A549 (cell line): ENCODE results near the gene MUC6. TPM values are rescaled to one million over a fixed set of nuclear protein-coding genes. Genes with fewer than 3 reads are reported as not detected.

Experiments used
- ATAC-seq, 2 experiments: fragments of 200-7000 bp in 1 of 2; fragments of >200 bp in 1 of 2; cut with Nextera tagmentation in 1 of 2; cut with Tn5 transposase in 1 of 2; 3 replicates each; pipeline versions ENCODE4 v1.8.0 to v1.9.1; 2018 to 2020; ENCODE audit warnings: mild to moderate bottlenecking in 1 of 2, moderate library complexity in 1 of 2
- CTCF ChIA-PET: fragments of 300-600 bp; sonication (Branson Sonifier 250); formaldehyde crosslinking; extraction: SDS; loops from one replicate; lab custom pipeline; 2021; ENCODE audit warnings: antibody characterized with exemption, inconsistent platforms; lab: Yijun Ruan, JAX
- POLR2A ChIA-PET: fragments of 350-600 bp; formaldehyde crosslinking; extraction: SDS; loops from one replicate; lab custom pipeline; 2021; ENCODE audit warnings: antibody characterized with exemption, inconsistent platforms; lab: Yijun Ruan, JAX
- DNase-seq, 2 experiments: peaks; one replicate each; pipeline versions ENCODE4 v3.0.0 to v3.0.0-alpha.2; 2011 to 2016; ENCODE audit warnings: low read depth in 1 of 2, low spot score in 1 of 2
- FAIRE-seq: peaks from 2 replicates; lab custom pipeline; 2011; peaks lifted over from hg19 to GRCh38; lab: Jason Lieb, UNC
- H3K27ac ChIP-seq, 2 experiments: fragments of >200 bp; sonication (Bioruptor Twin); formaldehyde crosslinking; 3 replicates each; pipeline ENCODE4 v1.5.1; 2016 to 2017
- H3K4me1 ChIP-seq: fragments of >200 bp; sonication (Bioruptor Twin); formaldehyde crosslinking; 3 replicates; pipeline ENCODE4 v1.6.1; 2016
- H3K4me2 ChIP-seq: fragments of >200 bp; sonication (Bioruptor Twin); formaldehyde crosslinking; 3 replicates; pipeline ENCODE4 v1.6.1; 2016
- H3K4me3 ChIP-seq: fragments of >200 bp; sonication (Bioruptor Twin); formaldehyde crosslinking; 3 replicates; pipeline ENCODE4 v1.5.1; 2016
- H3K9me3 ChIP-seq: fragments of >200 bp; sonication (Bioruptor Twin); formaldehyde crosslinking; 3 replicates; pipeline ENCODE4 v1.6.1; 2016
- CBX8 ChIP-seq: fragments of 200-600 bp; sonication (generic); IDR thresholded peaks from 2 replicates; pipeline ENCODE4 v1.6.1; 2016
- CHD2 ChIP-seq: fragments of 150-350 bp; IDR thresholded peaks from 2 replicates; pipeline ENCODE4 v1.6.1; 2014; ENCODE audit warnings: low read length; ENCODE audit not compliant: partially characterized antibody
- EHF ChIP-seq: fragments of 250-450 bp; sonication (Bioruptor Pico); IDR thresholded peaks from 2 replicates; pipeline ENCODE4 v1.5.0; 2020; ENCODE audit warnings: mild to moderate bottlenecking
- FOSB ChIP-seq: fragments of 250-450 bp; sonication (Bioruptor Pico); IDR thresholded peaks from 2 replicates; pipeline ENCODE4 v1.5.0; 2020; ENCODE audit warnings: mild to moderate bottlenecking, moderate library complexity
- HOXA7 ChIP-seq: fragments of 250-450 bp; sonication (Bioruptor Pico); IDR thresholded peaks from 2 replicates; pipeline ENCODE4 v1.5.0; 2020; ENCODE audit warnings: mild to moderate bottlenecking, moderate library complexity
- JUN ChIP-seq, 2 experiments: fragments of >200 bp; sonication (Bioruptor Twin); formaldehyde crosslinking; IDR thresholded peaks; 2 replicates in 1 of 2; 3 replicates in 1 of 2; pipeline ENCODE4 v1.6.1; 2016 to 2017
- KDM1A ChIP-seq: fragments of 200-600 bp; sonication (generic); IDR thresholded peaks from 2 replicates; pipeline ENCODE4 v1.6.1; 2016; ENCODE audit warnings: low read depth, mild to moderate bottlenecking
- MAFK ChIP-seq: fragments of 450-650 bp; IDR thresholded peaks from 2 replicates; pipeline ENCODE4 v1.6.1; 2014; ENCODE audit not compliant: partially characterized antibody
- MAZ ChIP-seq: fragments of 150-350 bp; IDR thresholded peaks from 2 replicates; pipeline ENCODE4 v1.6.1; 2014; ENCODE audit warnings: antibody characterized with exemption, low read depth, low read length, borderline replicate concordance
- NFE2L2 ChIP-seq: fragments of 150-350 bp; conservative IDR thresholded peaks from 2 replicates; pipeline ENCODE4 v1.6.1; 2014; ENCODE audit warnings: low read length
- POLR2AphosphoS2 ChIP-seq: conservative IDR thresholded peaks from 2 replicates; pipeline ENCODE4 v1.6.1; 2012; ENCODE audit warnings: low read length, improper control_type of control experiment, inconsistent platforms
- RAD21 ChIP-seq, 2 experiments: fragments of >200 bp in 1 of 2; sonication (Bioruptor Twin) in 1 of 2; formaldehyde crosslinking in 1 of 2; IDR thresholded peaks in 1 of 2; conservative IDR thresholded peaks in 1 of 2; 2 replicates in 1 of 2; 3 replicates in 1 of 2; pipeline ENCODE4 v1.6.1; 2012 to 2018; ENCODE audit warnings: inconsistent platforms in 1 of 2
- RFX5 ChIP-seq: fragments of 450-650 bp; IDR thresholded peaks from 2 replicates; pipeline ENCODE4 v1.7.1; 2014; ENCODE audit warnings: antibody characterized with exemption, mild to moderate bottlenecking, moderate library complexity
- SREBF2 ChIP-seq: fragments of 450-650 bp; IDR thresholded peaks from 2 replicates; pipeline ENCODE4 v1.6.1; 2014; ENCODE audit warnings: mild to moderate bottlenecking, moderate library complexity
- TFCP2L1 ChIP-seq: fragments of 250-450 bp; sonication (Bioruptor Pico); IDR thresholded peaks from 2 replicates; pipeline ENCODE4 v1.5.0; 2021; ENCODE audit warnings: mild to moderate bottlenecking
- TP53 ChIP-seq: fragments of 250-450 bp; sonication (Bioruptor Pico); IDR thresholded peaks from 2 replicates; pipeline ENCODE4 v1.5.0; 2021; ENCODE audit warnings: mild to moderate bottlenecking, moderate library complexity
- ZC3H11A ChIP-seq: fragments of 450-650 bp; IDR thresholded peaks from 2 replicates; pipeline ENCODE4 v1.6.1; 2014; ENCODE audit warnings: antibody characterized with exemption, mild to moderate bottlenecking
- ZFP36 ChIP-seq: fragments of 450-650 bp; IDR thresholded peaks from 2 replicates; pipeline ENCODE4 v1.6.1; 2014; ENCODE audit warnings: borderline replicate concordance; ENCODE audit not compliant: partially characterized antibody
- ZSCAN20 ChIP-seq: fragments of 250-450 bp; sonication (Bioruptor Pico); IDR thresholded peaks from 2 replicates; pipeline ENCODE4 v1.8.0; 2022; ENCODE audit warnings: mild to moderate bottlenecking, moderate library complexity
- WGBS: methylation state at CpG from one replicate; pipeline ENCODE4 v1.1.6; 2017; ENCODE audit errors: missing lambda C conversion rate; 5-methylcytosine and 5-hydroxymethylcytosine counted together
- polyA plus RNA-seq, 4 experiments: library from polyadenylated mRNA; depleted of rRNA in 3 of 4; stranded (reverse); fragments of >200 nt; fragmentation: RNase III in 1 of 4; extraction: RNeasy Plus Mini Kit Qiagen cat#74134 plus additional on column Dnase treatment in 1 of 4; gene quantifications; 2 replicates in 3 of 4; 3 replicates in 1 of 4; pipeline ENCODE4 v1.2.3, GENCODE V29; 2011 to 2017
- TF ChIP-seq, protein P1 (sequence below): fragments of 150-350 bp; IDR thresholded peaks from 2 replicates; pipeline ENCODE4 v1.6.1; 2014; ENCODE audit warnings: low read depth, mild to moderate bottlenecking, low read length
- TF ChIP-seq, protein P2 (sequence below): IDR thresholded peaks from 2 replicates; pipeline ENCODE4 v1.6.1; 2012; ENCODE audit warnings: low read depth, borderline replicate concordance
- TF ChIP-seq, protein P3 (sequence below): fragments of >200 bp; sonication (Bioruptor Twin); formaldehyde crosslinking; IDR thresholded peaks from 3 replicates; pipeline ENCODE4 v1.5.1; 2016
- TF ChIP-seq, protein P4 (sequence below): fragments of 200-600 bp; sonication (generic); IDR thresholded peaks from 2 replicates; pipeline ENCODE4 v1.6.1; 2016; ENCODE audit warnings: antibody characterized with exemption, mild to moderate bottlenecking, moderate library complexity
- TF ChIP-seq, protein P5 (sequence below): IDR thresholded peaks from 2 replicates; pipeline ENCODE4 v1.6.1; 2012
- TF ChIP-seq, protein P6 (sequence below): fragments of >200 bp; sonication (Bioruptor Twin); formaldehyde crosslinking; IDR thresholded peaks from 2 replicates; pipeline ENCODE4 v1.6.1; 2016

The MUC6 gene
- polyA plus RNA-seq, 2 of the 4 experiments (the other 2 are of a cell fraction): not detected

DNA sequence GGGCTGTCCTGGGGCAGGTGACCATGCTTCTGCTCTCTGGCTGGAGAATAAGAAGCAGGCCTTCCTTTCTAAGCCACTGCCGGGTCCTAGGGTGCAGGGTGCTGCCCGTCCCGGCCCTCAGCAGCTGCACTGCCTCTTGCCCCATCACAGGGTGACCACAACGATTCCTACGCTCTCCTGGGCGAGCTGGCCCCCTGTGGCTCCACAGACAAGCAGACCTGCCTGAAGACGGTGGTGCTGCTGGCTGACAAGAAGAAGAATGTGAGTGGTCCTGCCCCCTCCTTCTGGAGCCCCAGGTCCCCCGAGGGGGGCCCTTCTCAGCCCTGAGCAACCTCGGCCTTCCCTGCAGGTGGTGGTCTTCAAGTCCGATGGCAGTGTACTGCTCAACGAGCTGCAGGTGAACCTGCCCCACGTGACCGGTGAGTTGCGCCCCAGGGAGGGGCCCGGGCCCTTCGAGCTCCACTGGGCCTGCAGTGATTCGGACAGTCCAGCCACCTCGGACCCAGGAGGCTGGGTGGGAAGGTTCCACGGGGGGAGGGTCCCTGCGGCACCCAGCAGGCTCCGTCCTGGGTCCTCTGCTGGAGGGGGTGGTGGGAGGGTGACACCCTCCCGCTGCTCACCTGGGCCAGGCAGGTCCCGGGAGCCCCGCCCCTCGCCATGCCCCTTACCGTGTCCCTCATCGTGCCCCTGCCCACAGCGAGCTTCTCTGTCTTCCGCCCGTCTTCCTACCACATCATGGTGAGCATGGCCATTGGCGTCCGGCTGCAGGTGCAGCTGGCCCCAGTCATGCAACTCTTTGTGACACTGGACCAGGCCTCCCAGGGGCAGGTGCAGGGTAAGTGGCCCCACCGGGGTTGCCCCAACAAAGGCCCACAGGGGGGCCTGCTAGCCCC, 46.5 kb upstream of the MUC6 start:
- no peak for FAIRE-seq
- Histone ChIP-seq H3K4me2 (no peak overlapping the region), H3K27ac (no peak overlapping the region), H3K4me3 (no peak overlapping the region), H3K4me1 (no peaks in the 10 kb centered on the region), H3K9me3 (no peaks in the 10 kb centered on the region)
- ChIA-PET CTCF (no interaction called here), POLR2A (no interaction called here)
- no peak for TF ChIP-seq KDM1A
- WGBS: 63% methylated on average over 23 of the region's 33 CpGs
- no peak for DNase-seq
- ATAC-seq: peak; percentile 21 to 40; a peak in 4 of 6 replicates

DNA sequence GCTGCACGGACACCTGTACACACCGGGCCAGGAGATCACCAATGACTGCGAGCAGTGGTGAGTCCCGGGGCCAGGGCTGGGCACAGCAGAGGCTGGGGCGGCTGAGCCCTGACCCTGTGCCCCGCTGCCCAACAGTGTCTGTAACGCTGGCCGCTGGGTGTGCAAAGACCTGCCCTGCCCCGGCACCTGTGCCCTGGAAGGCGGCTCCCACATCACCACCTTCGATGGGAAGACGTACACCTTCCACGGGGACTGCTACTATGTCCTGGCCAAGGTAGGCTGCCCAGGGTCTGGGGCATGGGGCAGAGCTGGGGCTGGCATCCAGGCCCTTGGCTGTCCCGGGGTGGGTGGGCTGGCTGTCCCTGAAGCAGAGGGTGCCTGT, 45.8 kb upstream of the MUC6 start:
- POLR2A ChIA-PET: no interaction called here
- 77% methylated on average over 9 of the region's 14 CpGs for WGBS
- Histone ChIP-seq H3K4me1 (no peaks in the 10 kb centered on the region), H3K4me2 (no peak overlapping the region), H3K9me3 (no peaks in the 10 kb centered on the region), H3K4me3 (no peak overlapping the region), H3K27ac (no peak overlapping the region)
- ATAC-seq (peak; percentile 6 to 30; a peak in 3 of 6 replicates), FAIRE-seq (no peak), DNase-seq (no peak)
- TF ChIP-seq, protein P1, sequence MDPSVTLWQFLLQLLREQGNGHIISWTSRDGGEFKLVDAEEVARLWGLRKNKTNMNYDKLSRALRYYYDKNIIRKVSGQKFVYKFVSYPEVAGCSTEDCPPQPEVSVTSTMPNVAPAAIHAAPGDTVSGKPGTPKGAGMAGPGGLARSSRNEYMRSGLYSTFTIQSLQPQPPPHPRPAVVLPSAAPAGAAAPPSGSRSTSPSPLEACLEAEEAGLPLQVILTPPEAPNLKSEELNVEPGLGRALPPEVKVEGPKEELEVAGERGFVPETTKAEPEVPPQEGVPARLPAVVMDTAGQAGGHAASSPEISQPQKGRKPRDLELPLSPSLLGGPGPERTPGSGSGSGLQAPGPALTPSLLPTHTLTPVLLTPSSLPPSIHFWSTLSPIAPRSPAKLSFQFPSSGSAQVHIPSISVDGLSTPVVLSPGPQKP: no peak
- TF ChIP-seq, protein P2, sequence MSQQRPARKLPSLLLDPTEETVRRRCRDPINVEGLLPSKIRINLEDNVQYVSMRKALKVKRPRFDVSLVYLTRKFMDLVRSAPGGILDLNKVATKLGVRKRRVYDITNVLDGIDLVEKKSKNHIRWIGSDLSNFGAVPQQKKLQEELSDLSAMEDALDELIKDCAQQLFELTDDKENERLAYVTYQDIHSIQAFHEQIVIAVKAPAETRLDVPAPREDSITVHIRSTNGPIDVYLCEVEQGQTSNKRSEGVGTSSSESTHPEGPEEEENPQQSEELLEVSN: no peak
- TF ChIP-seq NFE2L2 (no peak), KDM1A (no peak), EHF (CRISPR knock-in tag) (no peak), ZSCAN20 (CRISPR knock-in tag) (no peak), CBX8 (no peak), TFCP2L1 (CRISPR knock-in tag) (no peak), ZC3H11A (no peak), CHD2 (no peak), SREBF2 (no peak), HOXA7 (CRISPR knock-in tag) (no peak), RAD21 (conservative IDR thresholded peaks at IDR 0.05 in 1 of 2, IDR thresholded peaks at IDR 0.05 in 1 of 2) (no peak), POLR2AphosphoS2 (no peak)
- TF ChIP-seq, protein P3, sequence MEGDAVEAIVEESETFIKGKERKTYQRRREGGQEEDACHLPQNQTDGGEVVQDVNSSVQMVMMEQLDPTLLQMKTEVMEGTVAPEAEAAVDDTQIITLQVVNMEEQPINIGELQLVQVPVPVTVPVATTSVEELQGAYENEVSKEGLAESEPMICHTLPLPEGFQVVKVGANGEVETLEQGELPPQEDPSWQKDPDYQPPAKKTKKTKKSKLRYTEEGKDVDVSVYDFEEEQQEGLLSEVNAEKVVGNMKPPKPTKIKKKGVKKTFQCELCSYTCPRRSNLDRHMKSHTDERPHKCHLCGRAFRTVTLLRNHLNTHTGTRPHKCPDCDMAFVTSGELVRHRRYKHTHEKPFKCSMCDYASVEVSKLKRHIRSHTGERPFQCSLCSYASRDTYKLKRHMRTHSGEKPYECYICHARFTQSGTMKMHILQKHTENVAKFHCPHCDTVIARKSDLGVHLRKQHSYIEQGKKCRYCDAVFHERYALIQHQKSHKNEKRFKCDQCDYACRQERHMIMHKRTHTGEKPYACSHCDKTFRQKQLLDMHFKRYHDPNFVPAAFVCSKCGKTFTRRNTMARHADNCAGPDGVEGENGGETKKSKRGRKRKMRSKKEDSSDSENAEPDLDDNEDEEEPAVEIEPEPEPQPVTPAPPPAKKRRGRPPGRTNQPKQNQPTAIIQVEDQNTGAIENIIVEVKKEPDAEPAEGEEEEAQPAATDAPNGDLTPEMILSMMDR: no peak
- CTCF ChIA-PET: no interaction called here

DNA sequence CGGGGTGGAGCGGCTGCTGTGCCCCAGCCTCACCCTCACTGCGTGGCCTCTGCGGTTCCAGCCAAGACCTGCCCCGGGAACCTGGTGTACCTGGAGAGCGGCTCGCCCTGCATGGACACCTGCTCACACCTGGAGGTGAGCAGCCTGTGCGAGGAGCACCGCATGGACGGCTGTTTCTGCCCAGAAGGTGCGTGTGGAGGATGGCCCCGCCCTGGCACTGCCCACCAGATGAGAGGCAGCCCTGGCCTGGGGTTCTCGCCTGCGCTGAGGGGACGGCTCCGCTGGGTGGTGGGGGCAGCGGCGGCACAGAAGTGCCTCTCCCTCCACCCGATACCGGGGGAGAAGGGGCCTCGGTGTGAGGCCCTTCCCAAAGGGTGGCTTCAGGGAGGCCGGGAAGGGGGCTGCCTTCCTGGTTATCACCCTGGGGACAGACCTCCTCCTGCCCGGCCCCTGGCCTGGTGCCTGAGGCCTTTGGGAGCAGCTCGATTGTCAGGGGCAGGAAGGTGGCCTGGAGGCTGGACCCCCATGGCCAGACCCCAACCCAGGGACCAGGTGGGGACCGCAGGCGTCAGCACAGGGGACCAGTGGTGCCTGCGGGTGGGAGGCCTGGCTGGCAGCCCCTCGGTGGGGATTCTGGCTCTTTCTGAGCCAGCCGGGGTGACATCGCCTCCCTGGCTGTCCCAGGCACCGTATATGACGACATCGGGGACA, 45.2 kb upstream of the MUC6 start:
- no peak overlapping the region for H3K27ac ChIP-seq
- H3K4me2 ChIP-seq: no peak overlapping the region
- ChIA-PET POLR2A (no interaction called here), CTCF (no interaction called here)
- ATAC-seq: no peak
- H3K4me3 ChIP-seq: no peak overlapping the region
- WGBS: 51% methylated on average over 5 of the region's 33 CpGs
- no peaks in the 10 kb centered on the region for H3K9me3 ChIP-seq
- TF ChIP-seq HOXA7 (CRISPR knock-in tag) (no peak), ZFP36 (no peak), MAFK (no peak), TP53 (CRISPR knock-in tag) (no peak), JUN (IDR thresholded peaks at IDR 0.05) (no peak), RFX5 (no peak), CBX8 (no peak), FOSB (CRISPR knock-in tag) (no peak), MAZ (no peak)
- TF ChIP-seq, protein P4, sequence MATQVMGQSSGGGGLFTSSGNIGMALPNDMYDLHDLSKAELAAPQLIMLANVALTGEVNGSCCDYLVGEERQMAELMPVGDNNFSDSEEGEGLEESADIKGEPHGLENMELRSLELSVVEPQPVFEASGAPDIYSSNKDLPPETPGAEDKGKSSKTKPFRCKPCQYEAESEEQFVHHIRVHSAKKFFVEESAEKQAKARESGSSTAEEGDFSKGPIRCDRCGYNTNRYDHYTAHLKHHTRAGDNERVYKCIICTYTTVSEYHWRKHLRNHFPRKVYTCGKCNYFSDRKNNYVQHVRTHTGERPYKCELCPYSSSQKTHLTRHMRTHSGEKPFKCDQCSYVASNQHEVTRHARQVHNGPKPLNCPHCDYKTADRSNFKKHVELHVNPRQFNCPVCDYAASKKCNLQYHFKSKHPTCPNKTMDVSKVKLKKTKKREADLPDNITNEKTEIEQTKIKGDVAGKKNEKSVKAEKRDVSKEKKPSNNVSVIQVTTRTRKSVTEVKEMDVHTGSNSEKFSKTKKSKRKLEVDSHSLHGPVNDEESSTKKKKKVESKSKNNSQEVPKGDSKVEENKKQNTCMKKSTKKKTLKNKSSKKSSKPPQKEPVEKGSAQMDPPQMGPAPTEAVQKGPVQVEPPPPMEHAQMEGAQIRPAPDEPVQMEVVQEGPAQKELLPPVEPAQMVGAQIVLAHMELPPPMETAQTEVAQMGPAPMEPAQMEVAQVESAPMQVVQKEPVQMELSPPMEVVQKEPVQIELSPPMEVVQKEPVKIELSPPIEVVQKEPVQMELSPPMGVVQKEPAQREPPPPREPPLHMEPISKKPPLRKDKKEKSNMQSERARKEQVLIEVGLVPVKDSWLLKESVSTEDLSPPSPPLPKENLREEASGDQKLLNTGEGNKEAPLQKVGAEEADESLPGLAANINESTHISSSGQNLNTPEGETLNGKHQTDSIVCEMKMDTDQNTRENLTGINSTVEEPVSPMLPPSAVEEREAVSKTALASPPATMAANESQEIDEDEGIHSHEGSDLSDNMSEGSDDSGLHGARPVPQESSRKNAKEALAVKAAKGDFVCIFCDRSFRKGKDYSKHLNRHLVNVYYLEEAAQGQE: no peak
- TF ChIP-seq, protein P5, sequence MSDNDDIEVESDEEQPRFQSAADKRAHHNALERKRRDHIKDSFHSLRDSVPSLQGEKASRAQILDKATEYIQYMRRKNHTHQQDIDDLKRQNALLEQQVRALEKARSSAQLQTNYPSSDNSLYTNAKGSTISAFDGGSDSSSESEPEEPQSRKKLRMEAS: no peak
- TF ChIP-seq, protein P6, sequence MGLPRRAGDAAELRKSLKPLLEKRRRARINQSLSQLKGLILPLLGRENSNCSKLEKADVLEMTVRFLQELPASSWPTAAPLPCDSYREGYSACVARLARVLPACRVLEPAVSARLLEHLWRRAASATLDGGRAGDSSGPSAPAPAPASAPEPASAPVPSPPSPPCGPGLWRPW: no peak
- H3K4me1 ChIP-seq: no peaks in the 10 kb centered on the region
- no peak for FAIRE-seq
- DNase-seq: no peak
